Activated CD8-positive, alpha-beta memory T cell treated with anti-CD3 and anti-CD28 coated beads, Interleukin-2, amount 50 U/mL, for 48 hours (primary cell): ENCODE results near the gene DEF6.
A peak's percentile ranks its signal among the peaks of the same experiment; 100 is the strongest.
"Not testable (repeated sequence)": the region's sequence is repeated elsewhere in the genome, so short reads cannot be mapped to it uniquely, and the experiment has no call there.

Source experiments
- DNase-seq: peaks from one replicate; pipeline ENCODE4 v3.0.0-alpha.2; 2020

Gene DEF6

DNA sequence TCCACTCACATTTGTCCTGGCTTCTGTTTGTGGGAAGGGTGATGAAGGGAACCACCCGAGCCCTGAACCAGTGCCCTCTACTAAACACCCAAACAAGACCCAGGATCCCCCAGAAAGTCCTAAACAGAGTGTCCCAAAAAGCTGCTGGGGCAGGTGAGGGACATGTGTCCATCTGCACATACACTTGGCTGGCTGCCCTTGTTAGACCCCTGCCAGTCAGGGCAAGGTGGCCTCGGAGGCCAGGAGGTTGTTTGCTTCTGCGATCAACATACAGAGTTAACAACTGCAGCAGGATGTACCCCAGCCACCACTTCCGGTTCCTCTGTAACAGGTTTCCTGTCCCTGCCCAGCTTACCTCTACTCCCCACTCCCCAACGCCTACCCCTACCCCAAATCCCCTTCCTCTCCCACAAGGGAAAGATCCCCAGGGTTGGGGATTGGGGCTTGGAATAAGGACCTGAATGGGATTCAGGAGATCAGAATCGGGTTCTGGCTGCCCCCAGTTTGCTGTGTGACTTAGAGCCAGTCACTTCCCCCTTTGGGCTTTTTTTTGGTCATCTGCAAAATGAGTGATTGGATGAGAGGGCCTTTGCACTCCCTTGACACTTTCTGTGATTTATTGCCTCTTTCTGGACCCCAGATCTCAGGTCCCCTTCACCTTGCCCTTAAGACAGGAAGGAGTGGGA lies 13.9 kb downstream of the DEF6 start:
- peak; percentile 71 for DNase-seq

DNA sequence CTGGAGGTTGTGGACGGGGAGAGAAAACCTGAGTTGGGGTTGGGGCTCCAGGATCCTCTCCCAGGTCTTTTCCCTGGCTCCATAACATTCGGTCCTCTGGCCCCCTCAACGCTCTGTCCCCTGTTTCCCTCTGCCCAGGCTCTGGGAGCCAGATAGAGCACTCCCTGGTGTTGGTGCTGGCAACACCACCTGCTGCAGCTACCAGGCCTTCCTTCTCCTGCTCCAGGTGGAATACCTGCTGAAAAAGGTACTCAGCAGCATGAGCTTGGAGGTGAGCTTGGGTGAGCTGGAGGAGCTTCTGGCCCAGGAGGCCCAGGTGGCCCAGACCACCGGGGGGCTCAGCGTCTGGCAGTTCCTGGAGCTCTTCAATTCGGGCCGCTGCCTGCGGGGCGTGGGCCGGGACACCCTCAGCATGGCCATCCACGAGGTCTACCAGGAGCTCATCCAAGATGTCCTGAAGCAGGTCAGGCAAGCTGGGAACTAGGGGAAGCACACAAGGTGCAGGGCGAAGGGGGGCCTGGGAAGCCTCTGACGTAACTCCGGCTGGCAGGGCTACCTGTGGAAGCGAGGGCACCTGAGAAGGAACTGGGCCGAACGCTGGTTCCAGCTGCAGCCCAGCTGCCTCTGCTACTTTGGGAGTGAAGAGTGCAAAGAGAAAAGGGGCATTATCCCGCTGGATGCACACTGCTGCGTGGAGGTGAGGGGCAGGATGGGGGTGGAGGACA lies 14.6 kb downstream of the DEF6 start:
- DNase-seq, result peak; percentile 53

DNA sequence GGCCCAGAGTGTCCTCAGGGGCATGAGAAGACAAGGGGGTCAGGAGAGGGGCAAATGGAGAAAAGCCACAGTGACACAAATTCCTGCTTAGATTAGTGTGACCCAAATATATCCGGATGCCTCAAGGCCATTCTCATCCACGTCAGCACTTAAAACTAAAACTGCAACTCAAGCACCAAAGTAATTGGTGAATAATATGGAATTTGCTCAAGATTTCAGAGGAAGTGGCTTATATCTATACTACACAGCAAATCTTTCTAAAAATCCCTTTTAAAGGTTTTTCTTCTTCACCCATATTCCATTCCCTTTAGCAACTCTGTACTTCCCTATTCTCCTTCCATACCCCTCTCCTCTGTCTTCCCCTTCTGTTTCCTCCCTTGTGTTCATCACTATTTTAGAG lies 15.2 kb downstream of the DEF6 start:
- DNase-seq, result no peak

DNA sequence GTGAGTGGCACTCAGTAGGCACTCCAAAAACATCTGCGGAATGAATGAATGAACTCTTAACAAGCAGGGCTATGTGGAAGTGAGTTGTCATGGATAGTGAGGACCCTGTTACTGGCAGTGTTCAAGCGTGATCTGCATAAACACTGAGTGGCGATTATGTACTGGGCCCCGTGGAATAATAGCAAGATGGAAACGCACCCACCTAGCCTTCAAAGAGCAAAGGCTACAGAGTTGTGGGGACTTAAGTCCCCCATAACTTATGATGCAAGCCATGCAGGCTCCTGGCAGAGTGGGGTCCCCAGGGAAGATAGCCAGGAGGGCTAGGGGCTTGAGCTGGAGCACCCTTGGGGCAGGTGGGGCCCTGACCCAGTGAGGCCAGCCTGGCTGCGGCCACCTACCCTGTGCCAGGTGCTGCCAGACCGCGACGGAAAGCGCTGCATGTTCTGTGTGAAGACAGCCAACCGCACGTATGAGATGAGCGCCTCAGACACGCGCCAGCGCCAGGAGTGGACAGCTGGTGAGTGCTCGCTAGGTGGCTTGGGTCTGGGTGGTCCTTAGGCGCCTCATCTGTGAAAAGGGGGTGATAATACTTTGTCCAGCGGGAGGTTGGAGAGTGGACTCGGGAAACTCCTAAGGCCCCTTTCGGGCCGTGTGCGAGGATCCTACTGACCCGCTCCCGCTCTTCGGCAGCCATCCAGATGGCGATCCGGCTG lies 20.0 kb downstream of the DEF6 start:
- DNase-seq, result no peak

DNA sequence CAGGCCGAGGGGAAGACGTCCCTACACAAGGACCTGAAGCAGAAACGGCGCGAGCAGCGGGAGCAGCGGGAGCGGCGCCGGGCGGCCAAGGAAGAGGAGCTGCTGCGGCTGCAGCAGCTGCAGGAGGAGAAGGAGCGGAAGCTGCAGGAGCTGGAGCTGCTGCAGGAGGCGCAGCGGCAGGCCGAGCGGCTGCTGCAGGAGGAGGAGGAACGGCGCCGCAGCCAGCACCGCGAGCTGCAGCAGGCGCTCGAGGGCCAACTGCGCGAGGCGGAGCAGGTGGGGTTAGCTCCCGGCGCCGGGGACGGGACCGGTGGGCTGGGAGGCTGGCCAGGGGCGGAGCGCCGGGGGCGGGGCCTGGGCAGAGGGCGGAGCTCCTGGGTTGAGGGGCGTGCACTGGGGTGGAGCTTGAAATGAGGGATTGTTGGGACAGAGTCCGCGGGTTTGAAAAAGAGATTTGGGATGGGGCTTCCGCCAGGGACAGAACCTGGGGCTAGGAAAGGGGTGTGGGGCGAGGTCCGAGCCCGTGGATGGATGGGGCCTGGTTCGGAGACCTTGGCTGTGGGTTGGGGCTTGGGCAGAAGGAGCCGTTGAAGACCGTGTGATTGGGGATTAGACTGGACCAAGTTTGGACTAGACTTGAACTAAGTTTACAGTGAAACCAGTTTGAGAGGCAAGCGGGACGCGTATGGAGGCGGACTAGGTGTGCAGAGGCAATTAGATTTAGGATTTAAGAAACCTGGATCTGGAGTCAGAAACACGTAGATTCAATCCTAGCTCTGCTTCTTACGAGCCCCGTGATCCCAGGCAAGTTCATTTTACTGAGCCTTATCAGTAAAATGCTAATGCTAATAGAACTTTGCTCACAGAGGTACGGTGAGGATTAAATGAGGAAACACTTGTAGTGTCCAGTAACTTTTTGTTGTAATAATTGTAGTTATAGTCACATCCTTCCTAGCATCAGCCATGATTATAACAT lies 20.9 kb downstream of the DEF6 start:
- DNase-seq, result no peak

DNA sequence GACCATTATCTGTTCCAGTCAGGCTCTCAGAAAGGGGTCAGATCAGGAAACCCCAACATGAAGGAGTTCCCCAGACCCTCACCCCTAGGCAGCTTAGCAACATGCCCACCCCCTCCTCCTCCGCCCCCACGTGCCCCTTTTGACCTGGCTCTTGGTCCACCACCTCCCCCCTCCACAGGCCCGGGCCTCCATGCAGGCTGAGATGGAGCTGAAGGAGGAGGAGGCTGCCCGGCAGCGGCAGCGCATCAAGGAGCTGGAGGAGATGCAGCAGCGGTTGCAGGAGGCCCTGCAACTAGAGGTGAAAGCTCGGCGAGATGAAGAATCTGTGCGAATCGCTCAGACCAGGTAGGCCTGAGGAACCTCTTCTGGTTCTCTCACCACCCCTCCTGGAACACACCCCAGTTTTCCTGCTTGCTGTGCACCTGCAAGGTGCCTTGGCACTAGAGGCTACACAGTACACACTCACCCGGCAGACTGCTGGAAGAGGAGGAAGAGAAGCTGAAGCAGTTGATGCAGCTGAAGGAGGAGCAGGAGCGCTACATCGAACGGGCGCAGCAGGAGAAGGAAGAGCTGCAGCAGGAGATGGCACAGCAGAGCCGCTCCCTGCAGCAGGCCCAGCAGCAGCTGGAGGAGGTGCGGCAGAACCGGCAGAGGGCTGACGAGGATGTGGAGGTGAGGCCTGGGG lies 21.9 kb downstream of the DEF6 start:
- DNase-seq, result no peak

DNA sequence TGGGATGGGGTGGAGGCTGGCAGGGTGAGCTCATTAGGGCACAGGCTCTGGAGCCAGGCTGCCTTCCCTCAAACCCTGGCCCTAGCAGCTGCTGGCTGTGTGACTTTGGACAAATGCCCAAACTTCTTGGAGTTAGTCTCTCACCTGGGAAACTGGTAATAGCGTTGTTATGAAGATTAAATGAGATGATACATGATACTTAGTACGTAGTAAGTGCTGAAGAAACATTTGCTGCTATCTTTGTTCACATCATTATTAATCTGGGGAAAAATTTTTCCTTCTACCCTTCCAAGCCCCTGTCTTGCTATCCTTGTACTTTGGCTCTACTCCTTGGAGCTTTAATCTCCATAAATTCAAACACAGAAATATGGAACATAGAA lies 22.4 kb downstream of the DEF6 start:
- no peak for DNase-seq

DNA sequence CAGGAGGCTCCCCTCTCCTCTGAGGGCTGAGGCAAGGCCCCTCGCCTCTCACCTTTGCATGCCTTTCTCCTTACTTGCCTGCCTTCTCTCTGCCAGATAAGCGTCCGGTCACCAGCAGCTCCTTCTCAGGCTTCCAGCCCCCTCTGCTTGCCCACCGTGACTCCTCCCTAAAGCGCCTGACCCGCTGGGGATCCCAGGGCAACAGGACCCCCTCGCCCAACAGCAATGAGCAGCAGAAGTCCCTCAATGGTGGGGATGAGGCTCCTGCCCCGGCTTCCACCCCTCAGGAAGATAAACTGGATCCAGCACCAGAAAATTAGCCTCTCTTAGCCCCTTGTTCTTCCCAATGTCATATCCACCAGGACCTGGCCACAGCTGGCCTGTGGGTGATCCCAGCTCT lies 23.5 kb downstream of the DEF6 start:
- DNase-seq, result no peak

DNA sequence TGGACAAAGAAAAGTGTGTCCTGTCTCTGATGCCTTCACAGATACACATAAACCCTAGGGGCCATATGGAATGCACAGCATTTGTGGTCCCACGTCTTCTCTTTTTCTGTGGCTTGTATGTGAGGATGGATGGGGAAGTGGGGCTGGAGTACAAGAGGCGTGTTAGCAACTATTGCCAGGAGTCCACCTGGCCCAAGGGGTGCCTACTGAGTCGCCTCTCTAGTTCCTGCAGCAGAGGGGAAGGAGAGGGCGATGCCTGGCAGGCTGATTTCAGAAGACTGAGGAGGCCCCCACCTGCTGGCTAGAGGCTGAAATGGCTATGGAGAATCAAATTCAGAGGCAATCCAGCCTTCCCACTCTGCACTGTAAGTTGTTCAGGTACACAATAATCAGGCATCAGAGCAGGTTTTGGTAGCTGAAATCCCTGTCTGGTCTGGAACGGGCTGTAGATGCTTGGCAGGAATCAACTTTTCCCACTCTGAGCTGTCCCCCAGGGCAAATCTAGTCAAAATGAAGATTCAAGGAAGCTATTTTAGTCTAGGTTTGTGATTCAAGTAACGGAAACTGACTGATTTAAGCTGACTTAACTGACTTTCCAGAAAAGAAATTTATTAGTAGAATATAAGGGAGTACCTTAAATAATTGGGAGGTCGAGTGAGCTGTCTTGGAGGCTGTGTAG lies 29.9 kb downstream of the DEF6 start:
- DNase-seq, result peak; percentile 76

DNA sequence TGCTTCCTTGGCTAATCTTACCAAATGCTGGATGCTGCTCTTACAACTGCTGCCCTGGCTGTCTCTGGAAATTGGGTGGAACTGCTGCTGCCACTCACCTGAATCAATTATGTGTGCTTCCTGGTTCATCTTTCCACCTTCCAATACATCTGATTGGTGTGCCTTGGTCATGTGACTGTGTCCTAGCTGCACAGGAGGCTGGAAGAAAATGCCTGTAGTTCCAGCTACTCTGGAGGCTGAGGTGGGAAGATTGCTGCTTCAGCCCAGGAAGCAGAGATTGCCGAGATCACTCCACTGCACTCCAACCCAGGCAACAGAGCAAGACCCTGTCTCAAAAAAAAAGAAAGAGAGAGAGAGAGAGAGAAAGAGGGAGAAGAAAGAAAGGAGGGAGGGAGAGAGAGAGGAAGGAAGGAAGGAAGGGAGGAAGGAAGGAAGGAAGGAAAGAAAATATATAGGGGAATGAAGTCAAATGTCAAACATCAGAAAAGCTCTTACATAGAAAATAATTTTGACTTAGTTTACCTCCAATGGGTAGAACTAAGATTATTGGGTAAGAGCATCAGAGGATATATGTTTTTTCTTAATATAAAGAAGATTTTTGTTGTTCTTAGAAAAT lies 30.6 kb downstream of the DEF6 start:
- DNase-seq, result no peak

DNA sequence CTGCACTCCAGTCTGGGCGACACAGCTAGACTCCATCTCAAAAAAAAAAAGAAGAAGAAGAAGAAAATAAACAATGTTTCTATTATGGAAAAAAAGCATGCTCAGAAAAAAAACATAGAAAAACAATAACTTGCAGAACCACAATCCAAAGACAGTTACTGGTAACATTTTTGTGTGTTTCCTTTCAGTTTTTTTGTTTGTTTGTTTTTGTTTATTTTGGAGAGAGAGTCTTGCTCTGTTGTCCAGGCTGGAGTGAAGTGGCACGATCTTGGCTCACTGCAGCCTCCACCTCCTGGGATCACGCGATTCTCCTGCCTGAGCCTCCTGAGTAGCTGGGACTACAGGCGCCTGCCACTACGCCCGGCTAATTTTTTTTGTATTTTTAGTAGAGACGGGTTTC lies 31.3 kb downstream of the DEF6 start:
- not testable (repeated sequence) for DNase-seq

DNA sequence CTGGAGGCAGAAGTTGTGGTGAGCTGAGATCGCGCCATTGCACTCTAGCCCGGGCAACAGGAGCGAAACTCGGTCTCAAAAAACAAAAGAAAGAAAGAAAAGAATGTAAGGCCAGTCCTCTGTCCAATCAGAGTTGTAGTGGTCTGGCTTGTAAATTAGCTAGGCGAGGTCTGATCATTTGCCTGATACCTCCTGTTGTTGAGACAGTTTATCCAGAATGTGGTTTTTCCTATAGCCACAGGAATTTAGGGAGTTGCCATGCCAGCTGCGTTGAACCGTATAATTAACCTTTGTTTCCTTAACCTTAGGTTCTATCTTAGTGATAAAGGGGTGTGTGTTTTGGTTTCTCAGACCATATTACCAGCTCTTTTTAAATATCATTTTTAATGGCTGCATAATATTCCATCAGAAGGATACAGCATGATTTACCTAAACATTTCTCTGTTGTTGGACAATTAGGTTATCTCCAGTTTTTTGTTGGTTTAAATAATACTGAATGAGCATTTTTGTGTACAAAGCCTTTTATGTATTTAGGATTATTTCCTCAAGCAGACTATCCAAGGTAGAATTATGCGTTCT lies 33.0 kb downstream of the DEF6 start:
- DNase-seq, result no peak

DNA sequence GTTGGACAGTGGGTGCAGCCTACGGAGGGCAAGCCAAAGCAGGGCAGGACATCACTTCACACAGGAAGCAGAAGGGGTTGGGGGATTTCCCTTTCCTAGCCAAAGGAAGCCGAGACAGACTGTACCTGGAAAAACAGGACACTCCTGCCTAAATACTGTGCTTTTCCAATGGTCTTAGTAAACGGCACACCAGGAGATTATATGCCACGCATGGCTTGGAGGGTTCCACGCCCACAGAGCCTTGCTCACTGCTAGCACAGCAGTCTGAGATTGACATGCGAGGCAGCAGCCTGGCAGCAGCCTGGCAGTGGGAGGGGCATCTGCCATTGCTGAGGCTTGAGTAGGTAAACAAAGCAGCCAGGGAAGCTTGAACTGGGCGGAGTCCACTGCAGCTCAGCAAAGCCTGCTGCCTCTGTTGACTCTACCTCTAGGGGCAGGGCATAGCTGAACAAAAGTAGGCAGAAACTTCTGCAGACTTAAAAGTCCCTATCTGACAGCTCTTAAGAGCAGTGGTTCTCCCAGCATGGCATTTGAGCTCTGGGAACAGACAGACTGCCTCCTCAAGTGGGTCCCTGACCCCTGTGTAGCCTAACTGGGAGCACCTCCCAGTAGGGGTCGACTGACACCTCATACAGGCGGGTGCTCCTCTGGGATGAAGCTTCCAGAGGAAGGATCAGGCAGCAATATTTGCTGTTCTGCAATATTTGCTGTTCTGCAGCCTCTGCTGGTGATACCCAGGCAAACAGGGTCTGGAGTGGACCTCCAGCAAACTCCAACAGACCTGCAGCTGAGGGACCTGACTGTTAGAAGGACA lies 34.7 kb downstream of the DEF6 start:
- DNase-seq, result peak; percentile 64

DNA sequence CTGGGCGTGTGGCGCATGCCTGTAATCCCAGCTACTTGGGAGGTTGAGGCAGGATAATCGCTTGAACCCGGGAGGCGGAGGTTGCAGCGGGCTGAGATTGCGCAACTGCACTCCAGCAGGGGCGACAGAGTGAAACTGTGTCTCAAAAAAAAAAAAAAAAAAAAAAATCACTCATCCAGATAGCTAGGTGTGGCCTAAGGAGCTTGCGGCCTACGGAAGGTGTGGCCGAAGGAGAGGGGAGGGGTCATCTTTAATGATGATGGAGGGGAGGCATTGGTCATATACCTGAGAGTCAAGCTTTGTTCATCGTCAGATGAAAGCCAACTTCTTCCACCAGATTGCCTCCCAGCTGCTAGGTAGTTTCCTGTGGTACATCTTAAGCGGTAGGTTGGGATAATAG lies 43.9 kb downstream of the DEF6 start:
- DNase-seq, result no peak

DNA sequence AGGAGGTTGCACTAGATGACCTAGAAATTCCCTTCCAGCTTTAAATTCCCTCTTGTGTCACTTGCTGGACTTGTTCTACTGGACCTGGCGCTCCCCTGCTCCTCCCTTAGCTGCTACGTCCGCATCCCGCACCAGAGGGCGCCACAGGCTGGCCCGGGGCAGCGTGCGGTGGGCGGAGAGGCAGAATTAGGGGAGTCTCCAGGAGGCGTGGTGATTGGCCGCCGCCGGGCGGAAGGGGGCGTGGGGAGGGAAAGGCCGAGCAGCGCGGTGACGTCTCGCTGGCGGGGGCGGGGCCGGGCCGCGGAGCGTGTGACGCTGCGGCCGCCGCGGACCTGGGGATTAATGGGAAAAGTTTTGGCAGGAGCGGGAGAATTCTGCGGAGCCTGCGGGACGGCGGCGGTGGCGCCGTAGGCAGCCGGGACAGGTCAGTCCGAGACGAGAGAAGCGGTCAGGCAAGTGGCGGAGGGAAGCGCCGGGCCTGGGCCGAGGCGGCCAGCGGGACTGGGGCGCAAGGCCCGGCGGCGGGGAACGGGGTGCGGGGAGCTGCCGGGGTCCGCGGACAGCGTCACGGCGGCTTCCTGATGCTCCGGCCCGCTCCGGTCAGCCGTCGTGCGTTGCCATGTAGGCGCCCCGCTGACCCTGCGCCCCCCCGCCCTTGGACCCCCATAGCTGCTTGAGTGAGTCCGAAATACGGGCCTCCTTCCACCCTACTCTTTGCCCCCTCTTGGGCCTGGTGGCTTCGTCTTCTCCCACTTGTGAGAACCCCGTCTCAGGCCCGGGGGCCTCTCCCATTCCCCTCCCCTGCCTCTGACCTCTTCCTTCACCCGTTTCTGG lies 44.9 kb downstream of the DEF6 start, which contains the start of gene PPARD:
Gene PPARD (plus strand): TSS at position 301 of the 834 bp plus-strand sequence. CDS start 68,530 bp downstream, outside the sequence.
- DNase-seq, result peak; percentile 99

DNA sequence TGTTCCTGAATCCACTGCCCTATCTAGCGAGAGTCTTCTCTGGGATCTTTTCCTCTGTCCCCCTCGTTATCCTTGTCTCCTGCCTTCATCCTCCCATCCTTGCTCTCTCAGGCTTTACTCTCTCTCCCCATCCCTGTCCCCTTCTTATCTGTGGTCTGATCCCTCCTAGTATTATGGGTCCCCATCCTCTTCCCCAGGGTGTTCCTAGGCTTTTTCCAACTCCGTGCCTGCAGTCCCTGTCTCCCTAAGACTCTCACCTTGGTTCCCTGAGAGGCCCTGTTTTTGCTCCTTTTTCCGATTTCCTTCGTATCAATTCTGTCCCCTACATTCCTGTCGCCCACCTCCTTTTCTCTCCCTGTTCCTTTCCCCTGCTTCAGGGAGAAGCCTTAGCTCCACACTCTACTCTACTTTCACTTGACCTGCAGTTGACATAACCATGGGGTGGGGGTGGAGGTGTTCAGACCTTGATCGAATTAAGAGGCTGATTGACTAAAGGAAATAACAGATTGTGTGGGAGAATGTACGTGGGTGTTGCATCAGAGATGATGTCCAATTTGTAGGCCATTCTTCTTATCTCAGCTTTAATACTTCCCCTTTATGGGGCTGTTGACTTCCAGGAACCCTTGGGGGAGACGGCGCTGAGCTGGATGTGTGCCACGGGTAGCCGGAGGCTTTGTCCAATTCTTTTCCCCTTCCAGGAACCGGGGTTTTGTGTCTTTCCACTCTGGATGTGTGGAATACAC lies 45.6 kb downstream of the DEF6 start:
- DNase-seq, result no peak

DNA sequence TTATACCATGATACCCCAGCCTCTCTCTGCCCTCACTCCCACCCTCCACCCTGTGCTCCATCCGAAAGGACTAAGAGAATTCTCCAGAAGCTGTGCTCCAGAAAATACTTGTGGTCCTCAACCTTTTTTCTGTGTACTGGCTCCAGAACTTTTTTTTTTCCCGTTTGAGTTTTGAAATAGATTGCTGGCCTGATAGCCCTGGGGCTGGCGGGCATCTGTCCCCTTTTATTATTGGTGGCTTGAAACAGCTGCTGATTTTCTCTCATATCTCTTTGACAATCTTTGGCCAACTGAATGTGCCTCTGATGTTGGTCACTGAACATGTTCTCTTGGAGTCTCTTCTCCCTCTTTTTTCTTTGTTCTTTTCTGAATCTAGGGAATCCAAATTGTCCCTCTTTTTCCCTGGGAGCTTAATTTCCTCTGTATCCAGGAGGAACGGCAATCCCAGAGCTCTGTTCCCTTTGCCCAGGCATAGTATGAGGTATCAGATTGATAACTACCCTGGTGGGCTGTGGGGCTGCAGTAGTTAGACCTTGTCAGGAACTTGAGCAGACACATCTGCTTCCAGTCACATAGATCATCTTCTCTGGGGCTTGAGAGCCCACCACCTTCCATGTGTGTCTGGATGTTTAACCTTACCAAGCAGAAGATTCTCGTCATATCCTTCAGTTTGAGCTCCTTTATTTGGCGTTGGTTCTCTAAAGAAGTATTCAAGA lies 46.4 kb downstream of the DEF6 start:
- DNase-seq, result no peak
